Lower leg skin (tissue), 3 donors: ENCODE measurements around the gene KLHL4.

Experiments used
- CTCF ChIP-seq, 3 donors: fragments of 450-650 bp; IDR thresholded peaks; one replicate each; pipeline ENCODE4 v1.5.1; 2016; ENCODE audit warnings: antibody characterized with exemption in 3 of 3, mild to moderate bottlenecking in 3 of 3, moderate library complexity in 2 of 3
- POLR2A ChIP-seq, 2 donors: fragments of 450-650 bp; IDR thresholded peaks; one replicate each; pipeline ENCODE4 v1.6.1; 2016 to 2017; ENCODE audit warnings: antibody characterized with exemption in 2 of 2, mild to moderate bottlenecking in 1 of 2, moderate library complexity in 1 of 2

GRCh38 chrX:87516717-87517121, 883 bp upstream of the KLHL4 start:
- TF ChIP-seq CTCF (IDR thresholded peaks at IDR 0.05) (no peak), POLR2A (IDR thresholded peaks at IDR 0.05) (no peak)
